H9 (cell line): ENCODE measurements around the gene PBX1. TPM values are rescaled to one million over a fixed set of nuclear protein-coding genes. Genes with fewer than 3 reads are reported as not detected.

Experiments used
- DNase-seq: peaks from one replicate; pipeline ENCODE4 v3.0.0-alpha.2; 2017
- H2AFZ ChIP-seq: one replicate; pipeline ENCODE4 v1.6.1; 2013; ENCODE audit warnings: mild to moderate bottlenecking, low read length, control low read depth, moderate library complexity
- H2AK5ac ChIP-seq: 2 replicates; pipeline ENCODE4 v1.6.1; 2013; ENCODE audit warnings: low read length, control low read depth, mixed read lengths; ENCODE audit not compliant: insufficient read length
- H2BK120ac ChIP-seq: one replicate; pipeline ENCODE4 v1.6.1; 2013; ENCODE audit warnings: low read depth, mild to moderate bottlenecking, low read length, control low read depth, inconsistent platforms; ENCODE audit not compliant: poor library complexity, severe bottlenecking
- H2BK12ac ChIP-seq: 2 replicates; pipeline ENCODE4 v1.6.1; 2013; ENCODE audit warnings: low read length, control low read depth, mixed read lengths, low read depth; ENCODE audit not compliant: insufficient read length
- H2BK15ac ChIP-seq: 2 replicates; pipeline ENCODE4 v1.6.1; 2013; ENCODE audit warnings: low read depth, low read length, control low read depth
- H2BK20ac ChIP-seq: one replicate; pipeline ENCODE4 v1.6.1; 2013; ENCODE audit warnings: low read depth, mild to moderate bottlenecking, low read length, control low read depth, inconsistent platforms; ENCODE audit not compliant: poor library complexity, severe bottlenecking
- H2BK5ac ChIP-seq: 2 replicates; pipeline ENCODE4 v1.6.1; 2013; ENCODE audit warnings: low read length, control low read depth, mixed read lengths; ENCODE audit not compliant: insufficient read length
- H3K14ac ChIP-seq: 2 replicates; pipeline ENCODE4 v1.6.1; 2013; ENCODE audit warnings: low read length, control low read depth; ENCODE audit not compliant: insufficient read depth
- H3K18ac ChIP-seq: 2 replicates; pipeline ENCODE4 v1.6.1; 2013; ENCODE audit warnings: low read depth, mild to moderate bottlenecking, mixed read lengths, low read length, control low read depth; ENCODE audit not compliant: insufficient read length
- H3K23ac ChIP-seq: 2 replicates; pipeline ENCODE4 v1.6.1; 2013; ENCODE audit warnings: low read length, control low read depth, mixed read lengths, low read depth; ENCODE audit not compliant: insufficient read length
- H3K23me2 ChIP-seq: 2 replicates; pipeline ENCODE4 v1.6.1; 2013; ENCODE audit warnings: low read depth, mild to moderate bottlenecking, mixed read lengths, low read length, control low read depth; ENCODE audit not compliant: insufficient read length, poor library complexity, severe bottlenecking
- H3K27ac ChIP-seq: 2 replicates; pipeline ENCODE4 v1.5.1; 2013; ENCODE audit warnings: low read length, control low read depth, mixed read lengths, low read depth; ENCODE audit not compliant: insufficient read length
- H3K27me3 ChIP-seq: 2 replicates; pipeline ENCODE4 v1.6.1; 2013; ENCODE audit warnings: low read length, control low read depth, inconsistent platforms; ENCODE audit not compliant: insufficient read depth
- H3K4ac ChIP-seq: 2 replicates; pipeline ENCODE4 v1.6.1; 2013; ENCODE audit warnings: low read depth, mild to moderate bottlenecking, control low read depth, inconsistent platforms, low read length, moderate library complexity
- H3K4me1 ChIP-seq: 2 replicates; pipeline ENCODE4 v1.6.1; 2013; ENCODE audit warnings: low read length, control low read depth, inconsistent platforms; ENCODE audit not compliant: insufficient read depth
- H3K4me2 ChIP-seq: 2 replicates; pipeline ENCODE4 v1.6.1; 2013; ENCODE audit warnings: low read length, control low read depth, mixed read lengths; ENCODE audit not compliant: insufficient read length, insufficient read depth
- H3K56ac ChIP-seq: 2 replicates; pipeline ENCODE4 v1.6.1; 2013; ENCODE audit warnings: low read depth, mild to moderate bottlenecking, mixed read lengths, low read length, control low read depth; ENCODE audit not compliant: insufficient read length
- H3K79me1 ChIP-seq: 2 replicates; pipeline ENCODE4 v1.6.1; 2013; ENCODE audit warnings: low read depth, mild to moderate bottlenecking, moderate library complexity, low read length, control low read depth, inconsistent platforms; ENCODE audit not compliant: insufficient read depth, poor library complexity, severe bottlenecking
- H3K79me2 ChIP-seq: 2 replicates; pipeline ENCODE4 v1.6.1; 2013; ENCODE audit warnings: low read length, control low read depth, inconsistent platforms; ENCODE audit not compliant: insufficient read depth
- H3K9ac ChIP-seq: 2 replicates; pipeline ENCODE4 v1.6.1; 2013; ENCODE audit warnings: low read length, control low read depth, mixed read lengths; ENCODE audit not compliant: insufficient read length; ENCODE audit errors: extremely low read depth
- H3K9me3 ChIP-seq: one replicate; pipeline ENCODE4 v1.6.1; 2013; ENCODE audit warnings: low read depth, low read length, inconsistent platforms; ENCODE audit not compliant: control insufficient read depth
- H3T11ph ChIP-seq: one replicate; pipeline ENCODE4 v1.6.1; 2013; ENCODE audit warnings: mild to moderate bottlenecking, low read length, control low read depth, inconsistent platforms
- H4K20me1 ChIP-seq: one replicate; pipeline ENCODE4 v1.6.1; 2013; ENCODE audit not compliant: control insufficient read depth, insufficient read length, insufficient read depth
- H4K5ac ChIP-seq: 2 replicates; pipeline ENCODE4 v1.6.1; 2013; ENCODE audit warnings: low read depth, mild to moderate bottlenecking, mixed read lengths, low read length, control low read depth; ENCODE audit not compliant: insufficient read length
- H4K8ac ChIP-seq: replicated peaks from 2 replicates; pipeline ENCODE4 v1.6.1; 2013; ENCODE audit warnings: low read length, control low read depth, mixed read lengths, low read depth; ENCODE audit not compliant: insufficient read length
- H4K91ac ChIP-seq: 2 replicates; pipeline ENCODE4 v1.6.1; 2013; ENCODE audit warnings: low read depth, mild to moderate bottlenecking, moderate library complexity, mixed read lengths, low read length, control low read depth; ENCODE audit not compliant: insufficient read length
- H3K27ac Mint-ChIP-seq, 3 experiments: 2 replicates in 2 of 3; 3 replicates in 1 of 3; pipeline ENCODE4 v1.8.0; 2020 to 2021; ENCODE audit warnings: mixed read lengths in 3 of 3, mild to moderate bottlenecking in 1 of 3, moderate library complexity in 1 of 3
- H3K27me3 Mint-ChIP-seq: 2 replicates; pipeline ENCODE4 v1.8.0; 2021; ENCODE audit warnings: low read depth, mild to moderate bottlenecking, moderate library complexity, mixed read lengths
- H3K36me3 Mint-ChIP-seq, 3 experiments: 2 replicates in 2 of 3; 3 replicates in 1 of 3; pipeline ENCODE4 v1.8.0; 2020 to 2021; ENCODE audit warnings: low read depth in 3 of 3, mixed read lengths in 3 of 3; ENCODE audit not compliant: insufficient read depth in 1 of 3
- H3K4me1 Mint-ChIP-seq, 2 experiments: 2 replicates each; pipeline ENCODE4 v1.8.0; 2020; ENCODE audit warnings: mixed read lengths in 2 of 2
- H3K4me3 Mint-ChIP-seq, 2 experiments: 2 replicates in 1 of 2; 3 replicates in 1 of 2; pipeline ENCODE4 v1.8.0; 2020 to 2021; ENCODE audit warnings: mild to moderate bottlenecking in 2 of 2, mixed read lengths in 2 of 2, moderate library complexity in 1 of 2
- H3K9me3 Mint-ChIP-seq, 2 experiments: 2 replicates in 1 of 2; 3 replicates in 1 of 2; pipeline ENCODE4 v1.8.0; 2020; ENCODE audit warnings: mild to moderate bottlenecking in 2 of 2, mixed read lengths in 2 of 2, moderate library complexity in 1 of 2
- WGBS: extraction: QIAGEN DNeasy Blood & Tissue Kit; methylation state at CpG from one replicate; pipeline ENCODE4 v1.1.7; 2013; ENCODE audit warnings: missing lambda C conversion rate, low lambda C conversion rate, mixed read lengths; ENCODE audit not compliant: insufficient read length; ENCODE audit errors: extremely low coverage; 5-methylcytosine and 5-hydroxymethylcytosine counted together
- total RNA-seq: library from RNA; stranded (reverse); gene quantifications from 2 replicates; pipeline ENCODE4 v1.2.1, GENCODE V29; 2021
- TF ChIP-seq, protein P1 (sequence below): fragments of 200-600 bp; sonication (generic); conservative IDR thresholded peaks from 3 replicates; pipeline ENCODE4 v1.8.0; 2021; ENCODE audit warnings: antibody characterized with exemption, mild to moderate bottlenecking

PBX1 gene
- total RNA-seq, 1 experiment from 2014 or later, result 142 TPM

DNA sequence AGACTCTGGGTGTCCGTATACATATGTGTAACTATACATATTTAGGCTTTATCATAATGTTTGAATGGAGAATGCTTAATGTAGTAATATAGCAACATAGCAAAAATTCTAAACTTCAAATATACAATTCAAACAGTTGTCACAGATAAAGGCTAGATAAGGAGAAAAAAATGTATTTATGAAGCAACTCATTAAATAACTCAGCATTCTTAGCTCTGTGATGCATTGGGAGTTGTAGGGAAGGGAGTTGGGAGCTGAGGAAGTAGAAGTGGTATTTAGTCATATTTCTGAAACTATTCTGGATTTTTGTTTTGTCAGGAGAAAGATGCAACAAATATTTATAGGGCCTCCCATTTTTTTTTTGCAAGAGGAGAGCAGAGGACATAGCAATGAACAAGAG lies 197.8 kb downstream of the PBX1 start:
- Mint-ChIP-seq H3K4me3 (no peak overlapping the region), H3K36me3 (peaks cover 0 to 10% (median 6%) of the 10 kb centered on the region in 3 experiments; a peak in 5 of 7 replicates), H3K9me3 (no peaks in the 10 kb centered on the region), H3K27ac (no peak overlapping the region), H3K27me3 (no peaks in the 10 kb centered on the region), H3K4me1 (peaks cover 39 to 64% of the 10 kb centered on the region in 2 experiments)
- Histone ChIP-seq H2BK5ac (no peak overlapping the region), H3K23me2 (no peaks in the 10 kb centered on the region), H2BK15ac (no peak overlapping the region), H2BK20ac (no peak overlapping the region), H3K4ac (no peak overlapping the region), H3K9ac (no peak overlapping the region), H4K8ac (no peak overlapping the region), H3K9me3 (no peaks in the 10 kb centered on the region), H3K56ac (no peak overlapping the region), H3K4me1 (peaks cover 7% of the 10 kb centered on the region; the same call in 1 of the 2 replicates), H3K27ac (no peak overlapping the region), H3K79me2 (peaks cover 7% of the 10 kb centered on the region), H4K5ac (no peak overlapping the region), H4K20me1 (peaks cover 2% of the 10 kb centered on the region), H2AK5ac (no peak overlapping the region), H3K23ac (no peak overlapping the region), H3T11ph (no peak overlapping the region), H3K27me3 (no peaks in the 10 kb centered on the region), H2BK120ac (no peak overlapping the region), H3K79me1 (peaks cover 3% of the 10 kb centered on the region), H3K18ac (no peak overlapping the region), H2BK12ac (no peak overlapping the region), H4K91ac (no peak overlapping the region), H3K14ac (no peak overlapping the region), H2AFZ (no peak overlapping the region), H3K4me2 (no peak overlapping the region)
- WGBS, result no CpG with 5 or more reads among the region's 1 CpG
- TF ChIP-seq, protein P1, sequence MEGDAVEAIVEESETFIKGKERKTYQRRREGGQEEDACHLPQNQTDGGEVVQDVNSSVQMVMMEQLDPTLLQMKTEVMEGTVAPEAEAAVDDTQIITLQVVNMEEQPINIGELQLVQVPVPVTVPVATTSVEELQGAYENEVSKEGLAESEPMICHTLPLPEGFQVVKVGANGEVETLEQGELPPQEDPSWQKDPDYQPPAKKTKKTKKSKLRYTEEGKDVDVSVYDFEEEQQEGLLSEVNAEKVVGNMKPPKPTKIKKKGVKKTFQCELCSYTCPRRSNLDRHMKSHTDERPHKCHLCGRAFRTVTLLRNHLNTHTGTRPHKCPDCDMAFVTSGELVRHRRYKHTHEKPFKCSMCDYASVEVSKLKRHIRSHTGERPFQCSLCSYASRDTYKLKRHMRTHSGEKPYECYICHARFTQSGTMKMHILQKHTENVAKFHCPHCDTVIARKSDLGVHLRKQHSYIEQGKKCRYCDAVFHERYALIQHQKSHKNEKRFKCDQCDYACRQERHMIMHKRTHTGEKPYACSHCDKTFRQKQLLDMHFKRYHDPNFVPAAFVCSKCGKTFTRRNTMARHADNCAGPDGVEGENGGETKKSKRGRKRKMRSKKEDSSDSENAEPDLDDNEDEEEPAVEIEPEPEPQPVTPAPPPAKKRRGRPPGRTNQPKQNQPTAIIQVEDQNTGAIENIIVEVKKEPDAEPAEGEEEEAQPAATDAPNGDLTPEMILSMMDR, result no peak
- DNase-seq, result no peak
